ENCODE results near the gene LRRC7.
"Not testable (repeated sequence)": the region's sequence is repeated elsewhere in the genome, so short reads cannot be mapped to it uniquely, and the experiment has no call there.

LRRC7 gene

GRCh38 chr1:69898403-69898947 is 330.8 kb downstream of the LRRC7 start:
- no peak for DNase-seq

GRCh38 chr1:69911301-69911801 is 343.6 kb downstream of the LRRC7 start:
- DNase-seq = no peak

DNA sequence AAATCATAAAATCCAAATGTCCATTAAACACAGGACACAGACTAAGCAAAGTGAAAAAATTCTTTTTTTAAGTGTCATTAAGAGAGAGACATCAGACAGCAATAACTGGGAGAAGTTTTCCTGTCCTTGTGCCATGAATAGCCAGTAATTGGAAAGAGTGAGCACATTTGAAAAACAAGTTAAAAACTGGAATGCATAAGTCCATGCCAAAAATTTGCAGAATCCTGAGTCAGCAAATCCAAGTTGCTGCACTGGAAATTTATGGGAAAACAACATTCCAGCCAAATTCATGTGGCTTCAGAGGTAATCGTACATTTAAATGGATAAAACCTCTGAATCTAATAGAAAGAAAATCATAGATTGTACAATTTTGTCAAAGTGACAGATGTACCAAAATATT is 346.3 kb downstream of the LRRC7 start:
- no peak for DNase-seq

DNA sequence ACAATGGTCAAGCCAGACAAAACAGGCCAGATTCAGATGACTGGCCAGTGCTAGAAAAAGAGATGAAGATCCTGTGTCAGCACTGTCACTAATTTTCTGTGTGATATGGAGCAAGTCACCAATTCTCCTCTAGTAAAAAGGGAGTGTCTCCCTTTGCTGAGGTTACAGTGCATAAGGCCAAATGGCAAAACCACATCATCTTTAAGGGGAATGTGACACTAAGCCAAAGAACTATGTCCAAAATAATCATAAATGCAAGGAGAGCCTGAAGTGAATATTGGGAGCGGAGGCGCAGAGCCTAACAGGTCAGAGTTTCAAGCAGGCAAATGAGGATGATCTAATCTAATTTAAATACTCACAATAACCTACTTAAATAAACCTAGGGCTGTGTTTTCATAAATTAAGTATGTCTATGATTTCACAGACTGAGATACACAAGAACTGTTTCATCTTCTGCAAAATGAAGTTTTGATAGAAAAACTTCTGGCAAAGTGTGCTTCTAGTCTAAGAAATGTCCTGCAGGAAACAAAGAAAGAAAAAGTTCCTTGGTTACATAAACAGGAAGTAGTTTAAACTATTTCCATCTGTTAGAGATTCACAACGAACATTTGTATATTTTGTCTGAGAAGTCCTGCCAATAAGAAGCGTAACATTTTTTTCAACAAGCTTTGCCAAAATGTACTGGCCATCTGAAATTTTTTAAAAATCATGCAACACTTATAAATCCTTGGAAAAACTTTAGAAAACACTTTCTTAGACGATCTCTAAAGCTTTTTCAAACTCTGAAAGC is 347.4 kb downstream of the LRRC7 start:
- no peak for DNase-seq

- no peak for DNase-seq
Observed at GRCh38 chr1:69919129-69919921, 351.6 kb downstream of the LRRC7 start.

DNA sequence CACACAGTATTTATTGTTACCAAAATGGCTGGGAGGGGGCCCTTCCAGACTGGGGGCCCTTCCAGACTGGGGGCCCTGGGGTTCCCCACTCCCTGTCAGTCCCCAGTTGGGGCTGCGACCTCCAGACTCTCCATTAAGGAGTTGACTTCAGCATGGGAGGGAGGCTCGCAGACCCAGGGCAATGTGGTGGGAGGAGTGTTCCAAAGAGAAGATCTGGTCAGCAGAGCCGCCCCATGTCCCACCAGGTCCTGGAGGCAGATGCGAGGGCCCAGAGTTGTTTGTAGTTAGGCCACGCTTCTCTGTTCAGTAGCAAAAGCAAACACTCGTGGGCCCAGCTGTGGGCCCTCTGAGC is 352.2 kb downstream of the LRRC7 start:
- DNase-seq = no peak

- no peak for DNase-seq
Observed at GRCh38 chr1:69920426-69920825, 352.7 kb downstream of the LRRC7 start.

DNA sequence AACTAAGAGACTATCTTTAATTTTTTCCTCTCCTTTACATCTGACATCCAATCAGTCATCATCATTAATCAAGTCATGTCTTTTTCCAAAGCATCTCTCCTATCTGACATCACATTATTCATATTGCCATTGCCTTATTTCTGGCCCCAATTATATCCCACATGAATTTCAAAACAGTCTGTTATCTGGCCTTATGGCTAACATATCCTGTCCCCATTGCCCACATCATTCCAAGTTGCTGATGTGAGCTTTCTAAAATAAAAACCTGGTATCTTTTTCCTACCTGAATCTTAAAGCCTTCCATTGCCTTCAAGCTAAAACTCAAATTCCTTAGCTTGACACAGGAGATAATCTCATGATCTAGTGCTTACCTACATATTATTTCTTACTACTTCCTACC is 353.8 kb downstream of the LRRC7 start:
- no peak for DNase-seq

- not testable (repeated sequence) for DNase-seq
Observed at GRCh38 chr1:69928234-69928633, 360.5 kb downstream of the LRRC7 start.

GRCh38 chr1:69929308-69930057 is 361.8 kb downstream of the LRRC7 start:
- DNase-seq = no peak

GRCh38 chr1:69930396-69930795 is 362.7 kb downstream of the LRRC7 start:
- DNase-seq = no peak

GRCh38 chr1:69932760-69933159 is 365.0 kb downstream of the LRRC7 start:
- no peak for DNase-seq

GRCh38 chr1:69940231-69940630 is 372.5 kb downstream of the LRRC7 start:
- DNase-seq = no peak

DNA sequence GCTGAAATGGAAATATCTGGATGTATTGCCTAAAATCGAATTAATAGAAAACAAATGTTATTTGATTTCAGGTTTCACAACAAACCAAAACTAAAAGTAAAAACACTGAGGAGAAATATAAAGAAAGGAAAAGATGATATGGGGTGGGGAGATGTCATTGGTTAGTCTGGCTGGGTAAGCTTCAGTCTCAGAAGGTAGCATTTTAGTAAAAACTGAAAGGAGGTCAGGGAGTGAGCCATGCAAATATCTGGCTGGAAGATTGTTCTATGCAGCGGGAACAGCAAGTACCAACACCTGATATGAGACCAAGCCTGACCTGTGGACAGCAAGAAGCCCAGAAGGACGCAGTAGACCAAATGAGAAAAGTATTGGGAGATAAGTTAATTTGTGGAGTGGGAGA is 373.1 kb downstream of the LRRC7 start:
- no peak for DNase-seq

- DNase-seq = no peak
Observed at GRCh38 chr1:69943030-69943429, 375.3 kb downstream of the LRRC7 start.

DNA sequence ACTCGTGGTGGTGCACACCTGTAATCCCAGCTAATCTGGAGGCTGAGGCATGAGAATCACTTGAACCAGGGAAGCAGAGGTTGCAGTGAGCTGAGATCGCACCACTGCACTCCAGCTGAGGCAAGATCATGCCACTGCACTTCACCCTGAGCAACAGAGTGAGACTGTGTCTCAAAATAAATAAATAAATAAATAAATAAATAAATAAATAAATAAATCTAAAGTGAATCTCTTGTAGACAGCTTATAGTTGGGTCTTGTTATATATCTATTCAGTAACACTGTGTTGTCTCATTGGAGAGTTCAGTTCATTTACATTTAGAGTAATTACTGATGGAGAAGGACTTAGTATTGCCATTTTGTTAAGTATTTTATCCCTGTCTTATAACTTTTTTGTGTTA is 379.2 kb downstream of the LRRC7 start:
- DNase-seq = no peak

GRCh38 chr1:69947837-69948236 is 380.1 kb downstream of the LRRC7 start:
- DNase-seq = no peak

GRCh38 chr1:69952676-69953075 is 385.0 kb downstream of the LRRC7 start:
- DNase-seq = no peak

DNA sequence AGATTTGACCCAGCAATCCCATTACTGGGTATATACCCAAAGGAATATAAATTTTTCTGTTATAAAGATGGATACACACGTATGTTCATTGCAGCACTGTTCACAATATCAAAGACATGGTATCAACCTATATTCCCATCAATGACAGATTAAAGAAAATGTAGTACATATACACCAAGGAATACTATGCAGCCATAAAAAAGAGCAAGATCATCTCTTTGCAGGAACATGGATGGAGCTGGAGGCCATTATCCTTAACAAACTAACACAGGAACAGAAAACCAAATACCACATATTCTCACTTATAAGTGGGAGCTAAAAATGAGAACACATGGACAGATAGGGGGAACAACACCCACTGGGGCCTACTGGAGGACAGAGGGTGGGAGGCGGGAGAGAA is 394.7 kb downstream of the LRRC7 start:
- DNase-seq = not testable (repeated sequence)

DNA sequence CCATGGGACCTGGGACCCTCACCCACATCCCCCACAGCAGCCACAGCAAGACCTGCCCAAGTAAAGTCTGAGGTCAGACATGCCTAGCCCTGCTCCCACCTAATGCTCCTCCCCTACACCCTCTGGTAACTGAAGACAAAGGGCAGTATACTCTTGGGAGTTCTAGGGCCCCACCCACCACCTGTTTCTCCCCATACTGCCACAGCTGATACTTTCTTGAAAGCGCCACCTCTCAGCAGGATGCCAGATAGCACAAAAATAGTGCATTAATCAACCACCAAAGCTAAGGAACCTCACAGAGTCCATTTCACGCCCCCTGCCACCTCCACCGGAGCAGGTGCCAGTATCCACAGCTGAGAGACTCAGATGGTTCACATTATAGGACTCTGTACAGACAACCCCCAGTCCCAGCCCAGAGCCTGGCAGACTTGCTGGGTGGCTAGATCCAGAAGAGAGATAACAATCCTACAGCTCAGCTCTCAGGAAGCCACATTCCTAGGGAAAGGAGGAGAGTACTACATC is 399.6 kb downstream of the LRRC7 start:
- DNase-seq = no peak

DNA sequence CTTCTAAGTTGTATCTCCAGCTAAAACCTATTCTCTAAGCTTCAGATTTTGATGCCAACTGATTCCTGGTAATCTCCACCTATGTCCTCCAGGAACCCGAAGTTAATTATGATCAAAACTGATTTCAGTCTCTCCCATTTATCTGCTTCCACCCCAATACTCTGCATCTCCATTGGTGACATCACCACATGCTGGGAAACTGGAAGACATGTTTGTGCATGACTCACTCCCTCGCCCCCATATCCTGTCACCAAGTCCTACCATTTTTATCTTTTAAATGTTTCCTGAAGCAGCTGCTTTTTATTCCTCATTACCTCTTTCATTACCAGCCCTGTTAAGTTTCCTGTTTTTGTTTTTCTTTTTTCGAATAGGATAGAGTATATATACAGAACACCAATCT is 409.2 kb downstream of the LRRC7 start:
- DNase-seq = no peak

- DNase-seq = no peak
Observed at GRCh38 chr1:69982992-69983391, 415.3 kb downstream of the LRRC7 start.

DNA sequence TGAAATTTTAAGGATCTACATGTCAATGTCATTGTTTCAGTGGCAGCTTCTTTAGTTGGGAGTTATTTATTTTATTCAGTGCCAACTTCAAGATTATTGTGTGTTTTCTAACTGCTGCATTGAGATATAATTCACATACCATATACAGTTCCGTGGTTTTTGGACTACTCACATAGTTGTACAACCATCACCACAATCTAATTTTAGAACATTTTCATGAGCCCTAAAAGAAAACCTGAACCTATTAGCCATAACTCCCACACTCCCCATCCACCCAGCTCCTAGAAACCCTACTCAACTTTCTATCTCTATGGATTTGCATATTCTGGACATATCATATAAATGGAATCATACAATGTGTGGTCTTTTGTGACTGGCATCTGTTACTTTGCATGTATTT is 417.7 kb downstream of the LRRC7 start:
- no peak for DNase-seq
